Fibroblast of lung (primary cell): ENCODE data around the gene FRMD4A. TPM values are rescaled to one million over a fixed set of nuclear protein-coding genes. Genes with fewer than 3 reads are reported as not detected.
A peak's percentile ranks its signal among the peaks of the same experiment; 100 is the strongest.

Experiments used
- DNase-seq, 2 donors: peaks; one replicate each; pipeline versions ENCODE4 v3.0.0 to v3.0.0-alpha.2; 2010; ENCODE audit warnings: low read depth in 2 of 2
- H2AFZ ChIP-seq: 2 replicates; pipeline ENCODE4 v1.5.1; 2012; ENCODE audit warnings: low read length, control low read depth, inconsistent platforms
- H3K27ac ChIP-seq: 2 replicates; pipeline ENCODE4 v1.5.1; 2011; ENCODE audit warnings: low read length, control low read depth; ENCODE audit not compliant: insufficient read depth
- H3K27me3 ChIP-seq: 2 replicates; pipeline ENCODE4 v1.5.1; 2011; ENCODE audit warnings: mild to moderate bottlenecking, low read length; ENCODE audit not compliant: control insufficient read depth, insufficient read depth
- H3K36me3 ChIP-seq: 2 replicates; pipeline ENCODE4 v1.5.1; 2011; ENCODE audit warnings: low read length; ENCODE audit not compliant: control insufficient read depth, insufficient read depth
- H3K4me1 ChIP-seq: 2 replicates; pipeline ENCODE4 v1.5.1; 2011; ENCODE audit warnings: low read length; ENCODE audit not compliant: control insufficient read depth, insufficient read depth; ENCODE audit errors: extremely low read depth
- H3K4me2 ChIP-seq: 2 replicates; pipeline ENCODE4 v1.5.1; 2011; ENCODE audit warnings: low read length, control low read depth; ENCODE audit not compliant: insufficient read depth; ENCODE audit errors: extremely low read depth
- H3K4me3 ChIP-seq, 4 experiments: fragments of 200-600 bp in 1 of 4; sonication (generic) in 1 of 4; replicated peaks in 1 of 4; 2 replicates each; pipeline ENCODE4 v1.5.1; 2011 to 2016; ENCODE audit warnings: low read length in 4 of 4, low read depth in 3 of 4, mild to moderate bottlenecking in 3 of 4, control low read depth in 2 of 4, inconsistent platforms in 1 of 4, mixed read lengths in 1 of 4; ENCODE audit not compliant: insufficient read depth in 1 of 4; ENCODE audit errors: control extremely low read depth in 1 of 4
- H3K79me2 ChIP-seq: 2 replicates; pipeline ENCODE4 v1.5.1; 2012; ENCODE audit warnings: mild to moderate bottlenecking, low read length, inconsistent platforms; ENCODE audit not compliant: control insufficient read depth, insufficient read depth
- H3K9ac ChIP-seq: 2 replicates; pipeline ENCODE4 v1.5.1; 2011; ENCODE audit warnings: mild to moderate bottlenecking, low read length, control low read depth; ENCODE audit not compliant: insufficient read depth
- H3K9me3 ChIP-seq: 2 replicates; pipeline ENCODE4 v1.5.1; 2012; ENCODE audit warnings: low read depth, low read length; ENCODE audit not compliant: control insufficient read depth, insufficient read depth
- H4K20me1 ChIP-seq: 2 replicates; pipeline ENCODE4 v1.5.1; 2011; ENCODE audit warnings: low read length; ENCODE audit not compliant: control insufficient read depth, insufficient read depth; ENCODE audit errors: extremely low read depth
- CTCF ChIP-seq, 2 donors: IDR thresholded peaks in 1 of 2; conservative IDR thresholded peaks in 1 of 2; 1 replicate in 1 of 2; 2 replicates in 1 of 2; pipeline ENCODE4 v1.5.1; 2011 to 2012; ENCODE audit warnings: low read length in 2 of 2, control low read depth in 1 of 2, inconsistent platforms in 1 of 2, low read depth in 1 of 2, mild to moderate bottlenecking in 1 of 2
- EZH2 ChIP-seq: IDR thresholded peaks from 2 replicates; pipeline ENCODE4 v1.5.1; 2012; ENCODE audit warnings: low read length, control low read depth, mild to moderate bottlenecking; ENCODE audit errors: missing control alignments
- polyA plus RNA-seq, 2 donors: library from polyadenylated mRNA; depleted of rRNA in 1 of 2; stranded (reverse) in 1 of 2; unstranded in 1 of 2; fragments of >200 nt; gene quantifications; 2 replicates each; pipeline ENCODE4 v1.2.1, GENCODE V29; 2011 to 2012; ENCODE audit warnings: missing spikeins in 1 of 2
- total RNA-seq: library from RNA; depleted of rRNA; stranded (reverse); fragments of >200 nt; gene quantifications from 2 replicates; pipeline ENCODE4 v1.2.1, GENCODE V29; 2014

Gene FRMD4A
- total and polyA plus RNA-seq, 2 donors (not counting 1 experiment from before 2014, with no cell fraction given): 26.9 to 63.6 TPM

GRCh38 chr10:13724484-13724883 lies 606.2 kb downstream of the FRMD4A start:
- no peaks in the 10 kb centered on the region for H3K27me3 ChIP-seq
- TF ChIP-seq CTCF (conservative IDR thresholded peaks at IDR 0.05 in 1 of 2, IDR thresholded peaks at IDR 0.05 in 1 of 2; ENCODE audit: low read depth in 1 of 2, low read length in 2 of 2) (no peak), EZH2 (no peak)
- no peaks in the 10 kb centered on the region for H3K79me2 ChIP-seq

GRCh38 chr10:13722747-13723653 lies 607.7 kb downstream of the FRMD4A start:
- Histone ChIP-seq H3K36me3 (no peaks in the 10 kb centered on the region), H3K4me1 (peaks cover 28% of the 10 kb centered on the region), H3K79me2 (no peaks in the 10 kb centered on the region), H3K27ac (peak overlapping the region; percentile 46), H3K9me3 (no peaks in the 10 kb centered on the region), H3K27me3 (no peaks in the 10 kb centered on the region), H3K9ac (no peak overlapping the region), H4K20me1 (no peaks in the 10 kb centered on the region), H2AFZ (no peak overlapping the region), H3K4me3 (no peak overlapping the region), H3K4me2 (no peak overlapping the region)
- TF ChIP-seq CTCF (conservative IDR thresholded peaks at IDR 0.05 in 1 of 2, IDR thresholded peaks at IDR 0.05 in 1 of 2; ENCODE audit: low read depth in 1 of 2, low read length in 2 of 2) (no peak), EZH2 (no peak)
- DNase-seq: peak in 1 of 2 donors; percentile 34

More at GRCh38 chr10:13724484-13724883, 606.2 kb downstream of the FRMD4A start:
- H3K4me2 ChIP-seq: no peak overlapping the region
- no peak overlapping the region for H3K4me3 ChIP-seq
- H3K9me3 ChIP-seq: no peaks in the 10 kb centered on the region
- peak; percentile 36 to 44 for DNase-seq
- H3K36me3 ChIP-seq: no peaks in the 10 kb centered on the region
- H2AFZ ChIP-seq: no peak overlapping the region
- no peak overlapping the region for H3K9ac ChIP-seq
- no peaks in the 10 kb centered on the region for H4K20me1 ChIP-seq
- H3K27ac ChIP-seq: peak overlapping the region; percentile 71
- H3K4me1 ChIP-seq: peaks cover 16% of the 10 kb centered on the region

GRCh38 chr10:13721486-13721885 lies 609.2 kb downstream of the FRMD4A start:
- Histone ChIP-seq H3K4me2 (no peak overlapping the region), H4K20me1 (no peaks in the 10 kb centered on the region), H3K27ac (no peak overlapping the region), H2AFZ (no peak overlapping the region), H3K9me3 (no peaks in the 10 kb centered on the region), H3K4me1 (peaks cover 33% of the 10 kb centered on the region), H3K4me3 (no peak overlapping the region), H3K9ac (no peak overlapping the region), H3K79me2 (no peaks in the 10 kb centered on the region), H3K36me3 (no peaks in the 10 kb centered on the region), H3K27me3 (no peaks in the 10 kb centered on the region)
- no peak for TF ChIP-seq CTCF (conservative IDR thresholded peaks at IDR 0.05 in 1 of 2, IDR thresholded peaks at IDR 0.05 in 1 of 2; ENCODE audit: low read depth in 1 of 2, low read length in 2 of 2)
- no peak for TF ChIP-seq EZH2
- DNase-seq: no peak
